Testis (tissue), 2 donors: ENCODE data around the gene MIGA2.

Source experiments
- POLR2A ChIP-seq: fragments of 450-650 bp; IDR thresholded peaks from one replicate; pipeline ENCODE4 v1.6.1; 2017; ENCODE audit warnings: antibody characterized with exemption, mild to moderate bottlenecking, moderate library complexity
- TF ChIP-seq, protein P1 (sequence below), 3 experiments: fragments of 450-650 bp in 2 of 3; fragments of 200-600 bp in 1 of 3; sonication (generic) in 1 of 3; IDR thresholded peaks; one replicate each; pipeline ENCODE4 v1.5.1; 2016 to 2019; ENCODE audit warnings: antibody characterized with exemption in 3 of 3, mild to moderate bottlenecking in 2 of 3, moderate library complexity in 1 of 3

DNA sequence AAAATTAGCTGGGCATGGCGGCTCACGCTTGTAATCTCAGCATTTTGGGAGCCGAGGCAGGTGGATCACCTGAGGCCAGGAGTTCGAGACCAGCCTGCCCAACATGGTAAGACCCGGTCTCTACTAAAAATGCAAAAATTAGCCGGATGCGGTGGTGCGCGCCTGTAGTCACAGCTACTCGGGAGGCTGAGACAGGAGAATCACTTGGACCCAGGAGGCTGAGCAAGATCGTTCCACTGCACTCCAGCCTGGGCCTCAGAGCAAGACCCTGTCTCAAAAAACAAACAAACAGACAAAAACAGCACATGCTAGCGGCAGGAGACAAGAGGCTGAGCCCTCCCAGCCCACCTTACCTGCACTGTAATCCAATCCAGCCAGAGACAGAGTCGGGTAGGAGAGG lies 43.4 kb downstream of the MIGA2 start:
- TF ChIP-seq, protein P1, sequence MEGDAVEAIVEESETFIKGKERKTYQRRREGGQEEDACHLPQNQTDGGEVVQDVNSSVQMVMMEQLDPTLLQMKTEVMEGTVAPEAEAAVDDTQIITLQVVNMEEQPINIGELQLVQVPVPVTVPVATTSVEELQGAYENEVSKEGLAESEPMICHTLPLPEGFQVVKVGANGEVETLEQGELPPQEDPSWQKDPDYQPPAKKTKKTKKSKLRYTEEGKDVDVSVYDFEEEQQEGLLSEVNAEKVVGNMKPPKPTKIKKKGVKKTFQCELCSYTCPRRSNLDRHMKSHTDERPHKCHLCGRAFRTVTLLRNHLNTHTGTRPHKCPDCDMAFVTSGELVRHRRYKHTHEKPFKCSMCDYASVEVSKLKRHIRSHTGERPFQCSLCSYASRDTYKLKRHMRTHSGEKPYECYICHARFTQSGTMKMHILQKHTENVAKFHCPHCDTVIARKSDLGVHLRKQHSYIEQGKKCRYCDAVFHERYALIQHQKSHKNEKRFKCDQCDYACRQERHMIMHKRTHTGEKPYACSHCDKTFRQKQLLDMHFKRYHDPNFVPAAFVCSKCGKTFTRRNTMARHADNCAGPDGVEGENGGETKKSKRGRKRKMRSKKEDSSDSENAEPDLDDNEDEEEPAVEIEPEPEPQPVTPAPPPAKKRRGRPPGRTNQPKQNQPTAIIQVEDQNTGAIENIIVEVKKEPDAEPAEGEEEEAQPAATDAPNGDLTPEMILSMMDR (IDR thresholded peaks at IDR 0.05), result no peak
- no peak for TF ChIP-seq POLR2A
